ENCODE measurements around the gene R3HDM2.
A peak's percentile ranks its signal among the peaks of the same experiment; 100 is the strongest.
"Not testable (repeated sequence)": the region's sequence is repeated elsewhere in the genome, so short reads cannot be mapped to it uniquely, and the experiment has no call there.

Gene R3HDM2

DNA sequence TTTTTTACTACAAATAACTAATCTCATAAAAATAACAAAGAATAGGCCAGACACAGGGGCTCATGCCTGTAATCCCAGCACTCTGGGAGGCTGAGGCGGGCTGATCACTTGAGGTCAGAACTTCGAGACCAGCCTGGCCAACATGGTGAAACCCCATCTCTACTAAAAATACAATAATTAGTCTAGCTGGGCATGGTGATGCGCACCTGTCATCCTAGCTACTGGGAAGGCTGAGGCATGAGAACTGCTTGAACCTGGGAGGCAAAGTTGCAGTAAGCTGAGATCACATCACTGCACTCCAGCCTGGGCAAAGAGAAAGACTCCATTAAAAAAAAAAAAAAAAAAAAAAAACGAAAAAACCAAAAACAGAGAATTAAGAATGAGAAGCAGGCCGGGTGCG lies 16.7 kb downstream of the R3HDM2 start:
- DNase-seq (ENCODE audit: low spot score in 2 of 2); H3K4me1 ChIP-seq; H3K9me3 ChIP-seq; H3K27me3 ChIP-seq (ENCODE audit: low read depth); in situ Hi-C loops (cut with MboI; ENCODE audit: low sequenced_read_pairs); H3K36me3 ChIP-seq (replicated peaks); H3K4me3 ChIP-seq: not testable (repeated sequence)

DNA sequence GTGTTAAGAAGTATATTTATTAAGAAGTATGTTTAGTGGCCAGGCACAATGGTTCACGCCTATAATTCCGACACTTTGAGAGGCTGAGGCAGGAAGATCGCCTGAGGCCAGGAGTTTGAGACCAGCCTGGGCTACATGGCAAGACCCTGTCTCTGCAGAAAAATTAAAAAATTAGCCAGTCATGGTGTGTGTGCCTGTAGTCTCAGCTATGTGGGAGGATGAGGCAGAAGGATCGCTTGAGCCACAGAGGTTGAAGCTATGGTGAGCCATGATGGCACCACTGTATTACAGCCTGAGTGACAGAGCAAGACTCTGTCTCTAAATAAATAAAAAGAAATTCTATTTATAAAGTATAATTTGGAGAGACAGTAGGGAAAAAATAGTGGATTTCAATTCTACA lies 20.3 kb downstream of the R3HDM2 start:
- H3K4me3 ChIP-seq: no peak overlapping the region
- in situ Hi-C loops (cut with MboI; ENCODE audit: low sequenced_read_pairs): no loop called here

DNA sequence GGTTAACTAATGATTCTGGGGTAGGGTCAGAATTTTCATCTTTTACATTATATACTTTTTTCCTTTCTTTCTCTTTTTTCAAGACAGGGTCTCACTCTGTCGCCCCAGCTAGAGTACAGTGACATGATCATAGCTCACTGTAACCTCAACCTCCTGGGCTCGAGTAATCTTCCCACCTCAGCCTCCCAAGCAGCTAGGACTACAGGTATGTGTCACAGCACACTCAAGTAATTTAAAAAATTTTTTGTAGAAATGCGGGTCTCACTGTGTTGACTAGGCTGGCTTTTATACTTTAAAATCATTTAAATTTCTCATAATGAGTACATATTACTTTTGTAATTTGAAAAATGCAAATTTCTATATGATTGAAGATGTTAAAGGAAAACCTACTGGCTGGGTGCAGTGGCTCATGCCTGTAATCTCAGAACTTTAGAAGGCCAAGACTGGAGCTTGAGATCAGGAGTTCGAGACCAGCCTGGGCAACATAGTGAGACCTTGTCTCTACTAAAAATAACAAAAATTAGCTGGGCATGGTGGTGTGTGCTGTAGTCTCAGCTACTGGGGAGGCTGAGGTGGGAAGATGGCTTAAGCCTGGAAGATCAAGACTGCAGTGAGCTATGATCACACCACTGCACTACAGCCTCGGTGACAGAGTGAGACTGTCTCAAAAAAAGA lies 25.7 kb downstream of the R3HDM2 start:
- Histone ChIP-seq H3K27me3 (ENCODE audit: low read depth) (no peaks in the 10 kb centered on the region), H3K9me3 (no peaks in the 10 kb centered on the region), H3K4me3 (no peak overlapping the region), H3K4me1 (peaks cover 6% of the 10 kb centered on the region; the same call in 1 of the 2 replicates), H3K36me3 (replicated peaks) (no peaks in the 10 kb centered on the region)
- in situ Hi-C loops (cut with MboI; ENCODE audit: low sequenced_read_pairs): no loop called here
- DNase-seq (ENCODE audit: low spot score in 2 of 2): no peak

More for the DNA sequence above, 20.3 kb downstream of the R3HDM2 start:
- H3K4me1 ChIP-seq: peaks cover 7% of the 10 kb centered on the region
- H3K9me3 ChIP-seq: no peaks in the 10 kb centered on the region
- no peaks in the 10 kb centered on the region; the same call in 1 of the 2 replicates for H3K36me3 ChIP-seq (replicated peaks)
- no peaks in the 10 kb centered on the region for H3K27me3 ChIP-seq (ENCODE audit: low read depth)
- no peak for DNase-seq (ENCODE audit: low spot score in 2 of 2)

DNA sequence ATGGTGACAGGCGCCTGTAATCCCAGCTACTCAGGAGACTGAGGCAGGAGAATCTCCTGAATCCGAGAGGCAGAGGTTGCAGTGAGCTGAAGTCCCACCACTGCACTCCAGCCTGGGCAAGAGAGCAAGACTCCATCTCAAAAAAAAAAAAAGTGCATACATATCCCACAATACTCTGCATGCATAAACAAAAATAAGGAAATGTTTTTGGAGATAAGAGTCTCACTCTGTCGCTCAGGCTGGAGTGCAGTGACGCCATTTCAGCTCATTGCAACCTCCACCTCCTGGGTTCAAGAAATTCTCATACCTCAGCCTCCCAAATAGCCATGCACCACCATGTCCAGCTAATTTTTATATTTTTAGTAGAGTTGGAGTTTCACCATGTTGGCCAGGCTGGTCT lies 28.7 kb downstream of the R3HDM2 start:
- H3K4me3 ChIP-seq; H3K4me1 ChIP-seq; in situ Hi-C loops (cut with MboI; ENCODE audit: low sequenced_read_pairs); DNase-seq (ENCODE audit: low spot score in 2 of 2); H3K9me3 ChIP-seq; H3K36me3 ChIP-seq (replicated peaks); H3K27me3 ChIP-seq (ENCODE audit: low read depth): not testable (repeated sequence)

DNA sequence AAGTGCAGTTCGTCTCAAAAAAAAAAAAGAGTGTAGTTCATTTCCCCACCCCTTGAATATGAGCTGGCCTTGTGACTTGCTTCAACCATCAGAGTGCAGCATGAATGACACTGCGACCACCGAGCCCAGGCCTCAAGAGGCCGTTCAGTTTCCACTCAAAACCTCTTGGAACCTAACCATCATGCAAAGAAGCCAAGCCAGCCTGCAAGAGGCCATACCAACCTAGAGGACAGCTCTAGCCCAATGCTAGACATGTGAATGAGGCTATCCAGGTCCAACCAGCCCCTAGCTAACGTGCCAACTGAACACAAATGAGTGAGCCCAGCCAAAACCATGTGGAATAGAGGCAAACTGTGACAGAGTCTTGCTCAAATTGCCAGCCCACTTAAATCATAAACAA lies 29.7 kb downstream of the R3HDM2 start:
- no peaks in the 10 kb centered on the region for H3K27me3 ChIP-seq (ENCODE audit: low read depth)
- H3K9me3 ChIP-seq: no peaks in the 10 kb centered on the region
- no peaks in the 10 kb centered on the region for H3K36me3 ChIP-seq (replicated peaks)
- no peak for DNase-seq (ENCODE audit: low spot score in 2 of 2)
- H3K4me1 ChIP-seq: peaks cover 6% of the 10 kb centered on the region; the same call in 1 of the 2 replicates
- in situ Hi-C loops (cut with MboI; ENCODE audit: low sequenced_read_pairs): no loop called here
- no peak overlapping the region for H3K4me3 ChIP-seq

DNA sequence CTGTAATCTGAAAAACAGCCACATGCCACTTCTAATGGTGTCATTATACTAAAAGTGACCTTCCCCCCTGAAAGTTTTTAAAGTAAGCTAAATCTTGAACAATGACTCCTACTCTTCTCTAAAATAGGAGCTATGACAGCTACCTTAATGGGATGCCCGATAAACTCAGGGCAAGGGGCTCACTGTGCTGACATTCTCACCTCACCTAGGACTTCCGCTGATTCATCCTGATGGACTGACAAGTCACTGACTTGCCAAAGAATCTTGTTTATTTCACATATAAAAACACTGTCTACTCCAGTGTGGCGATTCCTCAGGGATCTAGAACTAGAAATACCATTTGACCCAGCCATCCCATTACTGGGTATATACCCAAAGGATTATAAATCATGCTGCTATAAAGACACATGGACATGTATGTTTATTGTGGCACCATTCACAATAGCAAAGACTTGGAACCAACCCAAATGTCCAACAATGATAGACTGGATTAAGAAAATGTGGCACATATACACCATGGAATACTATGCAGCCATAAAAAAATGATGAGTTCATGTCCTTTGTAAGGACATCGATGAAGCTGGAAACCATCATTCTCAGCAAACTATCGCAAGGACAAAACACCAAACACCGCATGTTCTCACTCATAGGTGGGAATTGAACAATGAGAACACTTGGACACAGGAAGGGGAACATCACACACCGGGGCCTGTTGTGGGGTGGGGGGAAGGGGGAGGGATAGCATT lies 31.0 kb downstream of the R3HDM2 start:
- H3K4me3 ChIP-seq; H3K27me3 ChIP-seq (ENCODE audit: low read depth); DNase-seq (ENCODE audit: low spot score in 2 of 2); H3K9me3 ChIP-seq; H3K4me1 ChIP-seq; in situ Hi-C loops (cut with MboI; ENCODE audit: low sequenced_read_pairs); H3K36me3 ChIP-seq (replicated peaks): not testable (repeated sequence)

DNA sequence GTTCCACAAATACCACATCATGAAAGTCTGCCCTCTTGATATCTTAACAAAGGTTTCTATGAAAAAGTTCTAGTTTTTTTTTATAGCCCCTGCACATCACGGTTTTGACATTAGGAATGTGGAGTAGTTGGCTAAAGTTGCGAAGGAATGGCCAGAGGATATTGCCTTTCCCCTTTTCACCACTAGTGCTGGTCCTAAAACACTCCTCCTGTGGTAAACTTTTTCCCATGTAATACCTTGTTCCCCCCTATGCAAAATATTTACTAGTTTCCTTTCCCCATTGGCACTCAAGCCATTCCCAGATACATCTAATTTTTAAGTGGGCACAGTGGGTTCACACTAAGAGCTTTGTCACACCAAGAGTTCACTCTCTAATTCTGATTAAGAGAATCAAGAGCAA lies 33.4 kb downstream of the R3HDM2 start:
- Histone ChIP-seq H3K9me3 (no peaks in the 10 kb centered on the region), H3K27me3 (ENCODE audit: low read depth) (no peaks in the 10 kb centered on the region), H3K36me3 (replicated peaks) (peaks cover 3% of the 10 kb centered on the region; the same call in 1 of the 2 replicates), H3K4me1 (0 out of 2 replicates have a peak, but pooled peaks cover 2% of the 10 kb centered on the region), H3K4me3 (no peak overlapping the region)
- no peak for DNase-seq (ENCODE audit: low spot score in 2 of 2)
- in situ Hi-C loops (cut with MboI; ENCODE audit: low sequenced_read_pairs): no loop called here

DNA sequence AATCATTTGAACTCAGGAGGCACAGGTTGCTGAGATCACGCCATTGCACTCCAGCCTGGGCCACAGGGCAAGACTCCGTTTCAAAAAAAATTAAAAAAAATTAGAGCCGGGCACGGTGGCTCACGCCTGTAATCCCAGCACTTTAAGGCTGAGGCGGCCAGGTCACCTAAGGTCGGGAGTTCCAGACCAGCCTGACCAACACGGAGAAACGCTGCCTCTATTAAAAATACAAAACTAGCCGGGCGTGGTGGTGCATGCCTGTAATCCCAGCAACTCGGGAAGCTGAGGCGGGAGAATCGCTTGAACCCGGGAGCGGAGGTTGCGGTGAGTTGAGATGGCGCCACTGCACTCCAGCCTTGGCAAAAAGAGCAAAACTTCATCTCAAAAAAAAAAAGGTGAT lies 35.7 kb downstream of the R3HDM2 start:
- in situ Hi-C loops (cut with MboI; ENCODE audit: low sequenced_read_pairs): no loop called here
- peaks cover 6% of the 10 kb centered on the region; the same call in 1 of the 2 replicates for H3K36me3 ChIP-seq (replicated peaks)

DNA sequence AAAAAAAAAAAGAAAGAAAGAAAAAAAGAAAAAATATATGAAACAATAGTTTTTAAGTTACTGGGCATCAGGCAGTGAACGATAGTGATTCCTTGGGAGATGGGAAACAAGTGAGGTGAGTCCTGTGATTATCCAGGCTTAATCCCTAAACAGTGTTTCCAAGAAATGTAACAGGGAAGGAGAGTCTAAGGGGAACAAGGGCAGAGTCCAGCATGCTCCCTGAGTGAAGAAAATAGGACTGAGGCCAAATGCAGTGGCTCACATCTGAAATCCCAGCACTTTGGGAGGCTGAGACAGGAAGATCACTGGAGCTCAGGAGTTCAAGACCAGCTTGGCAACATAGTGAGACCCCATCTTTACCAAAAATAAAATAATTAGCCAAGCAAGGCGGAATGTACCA lies 40.7 kb downstream of the R3HDM2 start:
- in situ Hi-C loops (cut with MboI; ENCODE audit: low sequenced_read_pairs): no loop called here
- Histone ChIP-seq H3K27me3 (ENCODE audit: low read depth) (no peaks in the 10 kb centered on the region), H3K4me3 (no peak overlapping the region), H3K9me3 (no peaks in the 10 kb centered on the region), H3K4me1 (peaks cover 16% of the 10 kb centered on the region), H3K36me3 (replicated peaks) (peaks cover 6% of the 10 kb centered on the region)
- DNase-seq (ENCODE audit: low spot score in 2 of 2): no peak

More for the DNA sequence above, 35.7 kb downstream of the R3HDM2 start:
- DNase-seq (ENCODE audit: low spot score in 2 of 2): no peak
- Histone ChIP-seq H3K27me3 (ENCODE audit: low read depth) (no peaks in the 10 kb centered on the region), H3K9me3 (no peaks in the 10 kb centered on the region), H3K4me1 (peaks cover 6% of the 10 kb centered on the region), H3K4me3 (no peak overlapping the region)

DNA sequence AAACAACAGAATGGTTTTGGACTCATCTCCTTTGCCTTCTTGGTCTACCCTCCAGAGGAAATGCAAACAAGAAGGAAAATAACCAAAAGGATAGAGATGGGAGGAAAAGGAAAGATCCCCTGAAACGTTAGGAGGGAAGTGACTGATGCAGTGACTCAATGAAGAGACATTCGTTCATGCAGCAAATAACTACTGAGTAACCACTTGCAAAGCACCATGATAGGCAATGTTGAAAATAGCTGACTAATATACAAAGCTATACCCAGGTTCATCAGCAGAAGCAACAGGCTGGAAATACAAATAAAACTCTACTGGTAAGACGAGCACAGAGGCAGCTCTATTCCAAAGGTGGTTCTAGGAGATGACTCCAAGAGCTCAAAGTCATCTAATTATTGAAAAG lies 41.8 kb downstream of the R3HDM2 start:
- in situ Hi-C loops (cut with MboI; ENCODE audit: low sequenced_read_pairs): no loop called here
- Histone ChIP-seq H3K36me3 (replicated peaks) (peaks cover 3% of the 10 kb centered on the region), H3K4me3 (no peak overlapping the region), H3K27me3 (ENCODE audit: low read depth) (no peaks in the 10 kb centered on the region), H3K9me3 (no peaks in the 10 kb centered on the region), H3K4me1 (peaks cover 16% of the 10 kb centered on the region)
- DNase-seq (ENCODE audit: low spot score in 2 of 2): no peak

DNA sequence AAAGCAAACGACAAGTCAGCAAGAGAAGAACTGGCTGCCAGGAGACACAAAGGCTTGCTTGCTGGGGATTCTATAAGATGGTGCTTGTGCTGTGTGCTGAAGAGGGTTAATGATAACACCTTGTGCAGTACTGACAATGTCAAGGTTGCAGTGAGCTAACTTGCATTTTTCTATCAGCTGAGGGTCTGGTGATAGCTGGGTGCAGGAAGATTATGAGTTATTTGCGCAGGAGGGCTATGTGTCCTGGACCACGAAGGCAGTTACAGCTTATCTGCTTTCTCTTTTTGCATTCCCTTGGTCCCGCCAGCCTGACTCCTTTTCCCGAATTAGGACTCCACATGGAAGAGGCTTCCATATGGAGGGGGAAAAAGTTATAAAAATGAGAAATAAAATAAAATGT lies 42.4 kb downstream of the R3HDM2 start:
- Histone ChIP-seq H3K4me1 (peaks cover 16% of the 10 kb centered on the region), H3K27me3 (ENCODE audit: low read depth) (no peaks in the 10 kb centered on the region), H3K4me3 (no peak overlapping the region), H3K36me3 (replicated peaks) (peaks cover 3% of the 10 kb centered on the region), H3K9me3 (no peaks in the 10 kb centered on the region)
- in situ Hi-C loops (cut with MboI; ENCODE audit: low sequenced_read_pairs): no loop called here
- no peak for DNase-seq (ENCODE audit: low spot score in 2 of 2)

DNA sequence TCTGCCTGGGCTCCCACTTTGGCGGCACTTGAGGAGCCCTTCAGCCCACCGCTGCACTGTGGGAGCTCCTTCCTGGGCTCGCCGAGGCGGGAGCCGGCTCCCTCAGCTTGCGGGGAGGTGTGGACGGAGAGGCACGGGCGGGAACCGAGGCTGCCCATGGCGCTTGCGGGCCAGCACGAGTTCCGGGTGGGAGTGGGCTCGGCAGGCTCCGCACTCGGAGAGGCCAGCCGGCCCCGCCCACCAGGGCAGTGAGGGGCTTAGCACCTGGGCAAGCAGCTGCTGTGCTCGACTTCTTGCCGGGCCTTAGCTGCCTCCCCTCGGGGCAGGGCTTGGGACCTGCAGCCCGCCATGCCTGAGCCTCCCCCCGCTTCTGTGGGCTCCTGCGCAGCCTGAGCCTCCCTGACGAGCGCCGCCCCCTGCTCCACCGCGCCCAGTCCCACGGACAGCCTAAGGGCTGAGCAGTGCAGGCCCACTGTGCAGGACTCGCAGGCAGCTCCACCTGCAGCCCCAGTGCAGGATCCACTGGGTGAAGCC lies 44.6 kb downstream of the R3HDM2 start:
- Histone ChIP-seq H3K4me3 (no peak overlapping the region), H3K27me3 (ENCODE audit: low read depth) (no peaks in the 10 kb centered on the region), H3K4me1 (peaks cover 16% of the 10 kb centered on the region), H3K36me3 (replicated peaks) (no peaks in the 10 kb centered on the region; the same call in 1 of the 2 replicates), H3K9me3 (no peaks in the 10 kb centered on the region)
- DNase-seq (ENCODE audit: low spot score in 2 of 2): no peak
- in situ Hi-C loops (cut with MboI; ENCODE audit: low sequenced_read_pairs): no loop called here

DNA sequence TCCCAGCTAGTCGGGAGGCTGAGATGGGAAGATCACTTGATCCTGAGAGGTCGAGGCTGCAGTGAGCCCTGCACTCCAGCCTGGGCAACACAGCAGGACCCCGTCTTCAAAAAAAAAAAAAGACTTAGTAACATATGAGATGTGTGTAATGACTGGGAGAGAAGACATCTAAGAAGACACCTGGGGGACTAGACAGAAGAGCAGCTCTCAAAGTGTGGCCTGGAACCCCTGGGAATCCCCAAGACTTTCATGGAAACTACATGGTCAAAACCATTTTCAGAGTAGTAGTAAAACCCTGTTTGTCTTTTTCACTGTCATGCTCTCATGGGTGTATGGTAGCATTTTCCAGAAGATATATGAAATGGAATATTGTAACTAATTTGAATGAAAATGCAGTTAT lies 45.3 kb downstream of the R3HDM2 start:
- H3K36me3 ChIP-seq (replicated peaks): no peaks in the 10 kb centered on the region; the same call in 1 of the 2 replicates
- in situ Hi-C loops (cut with MboI; ENCODE audit: low sequenced_read_pairs): no loop called here
- H3K27me3 ChIP-seq (ENCODE audit: low read depth): no peaks in the 10 kb centered on the region
- H3K4me1 ChIP-seq: peaks cover 14% of the 10 kb centered on the region
- no peaks in the 10 kb centered on the region for H3K9me3 ChIP-seq
- no peak overlapping the region for H3K4me3 ChIP-seq
- no peak for DNase-seq (ENCODE audit: low spot score in 2 of 2)

DNA sequence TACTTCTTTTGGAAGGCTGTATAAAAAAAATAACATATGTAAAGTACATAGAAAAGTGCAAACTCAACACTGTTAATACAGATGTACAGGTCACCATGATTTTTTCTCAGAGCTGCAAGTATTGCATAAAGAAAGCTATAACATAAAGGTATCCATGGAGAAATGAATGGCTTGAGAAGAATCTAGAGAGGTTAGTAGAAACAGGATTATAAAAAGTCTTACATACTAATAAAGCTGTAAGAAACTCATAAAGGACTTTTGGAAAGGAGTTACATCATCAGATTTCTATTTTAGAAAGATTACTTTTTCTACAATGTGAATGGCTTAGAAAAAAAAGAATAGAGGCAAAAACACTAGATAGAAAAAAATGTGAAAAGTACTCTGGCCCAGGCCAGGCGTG lies 46.4 kb downstream of the R3HDM2 start:
- peaks cover 3% of the 10 kb centered on the region; the same call in 1 of the 2 replicates for H3K4me1 ChIP-seq
- no peaks in the 10 kb centered on the region for H3K27me3 ChIP-seq (ENCODE audit: low read depth)
- no peaks in the 10 kb centered on the region; the same call in 1 of the 2 replicates for H3K36me3 ChIP-seq (replicated peaks)
- H3K9me3 ChIP-seq: no peaks in the 10 kb centered on the region
- DNase-seq (ENCODE audit: low spot score in 2 of 2): peak in 1 of 2 experiments; percentile 32
- in situ Hi-C loops (cut with MboI; ENCODE audit: low sequenced_read_pairs): no loop called here
- H3K4me3 ChIP-seq: no peak overlapping the region

Data from HAP-1 (cell line).